Stimulated activated CD4-positive, alpha-beta T cell treated with anti-CD3 and anti-CD28 coated beads, Interleukin-2, amount 100 ng/mL, for 4 hours (primary cell): ENCODE data around the gene NKX1-1.

ENCODE experiments used
- DNase-seq: peaks from one replicate; pipeline ENCODE4 v3.0.0-alpha.2; 2020; ENCODE audit warnings: low read depth

The NKX1-1 gene

GRCh38 chr4:1385373-1386340 is 20.6 kb downstream of the NKX1-1 start:
- DNase-seq, result no peak

- no peak for DNase-seq
These were observed 21.4 kb downstream of the NKX1-1 start for GRCh38 chr4:1384675-1385372.

- no peak for DNase-seq
These were observed 22.3 kb downstream of the NKX1-1 start for GRCh38 chr4:1383728-1384591.

- no peak for DNase-seq
These were observed 23.2 kb downstream of the NKX1-1 start for GRCh38 chr4:1382776-1383727.

- no peak for DNase-seq
These were observed 24.2 kb downstream of the NKX1-1 start for GRCh38 chr4:1381944-1382541.

GRCh38 chr4:1381181-1381621 is 25.0 kb downstream of the NKX1-1 start:
- no peak for DNase-seq

GRCh38 chr4:1380368-1381151 is 25.7 kb downstream of the NKX1-1 start:
- DNase-seq, result no peak

- DNase-seq, result no peak
These were observed 26.4 kb downstream of the NKX1-1 start for GRCh38 chr4:1379801-1380331.

- no peak for DNase-seq
These were observed 26.9 kb downstream of the NKX1-1 start for GRCh38 chr4:1379351-1379781.

GRCh38 chr4:1378559-1379231 is 27.5 kb downstream of the NKX1-1 start:
- no peak for DNase-seq

GRCh38 chr4:1377606-1378261 is 28.5 kb downstream of the NKX1-1 start:
- DNase-seq, result no peak

- no peak for DNase-seq
These were observed 29.2 kb downstream of the NKX1-1 start for GRCh38 chr4:1376841-1377605.

- no peak for DNase-seq
These were observed 29.8 kb downstream of the NKX1-1 start for GRCh38 chr4:1376391-1376840.

GRCh38 chr4:1375761-1376322 is 30.4 kb downstream of the NKX1-1 start:
- no peak for DNase-seq

- DNase-seq, result no peak
These were observed 31.1 kb downstream of the NKX1-1 start for GRCh38 chr4:1375051-1375721.

- no peak for DNase-seq
These were observed 31.6 kb downstream of the NKX1-1 start for GRCh38 chr4:1374706-1375045.
